Hepatocyte (in vitro differentiated cells): ENCODE results near the gene PTPRD. TPM values are rescaled to one million over a fixed set of nuclear protein-coding genes. Genes with fewer than 3 reads are reported as not detected.

Experiments
- DNase-seq: peaks from one replicate; pipeline ENCODE4 v3.0.0-alpha.2; 2016; ENCODE audit warnings: low spot score
- H2AFZ ChIP-seq: fragments of 200-600 bp; sonication (generic); 2 replicates; pipeline ENCODE4 v1.6.0; 2016; ENCODE audit warnings: antibody characterized with exemption, mild to moderate bottlenecking
- H3K27ac ChIP-seq: fragments of 200-600 bp; sonication (generic); 2 replicates; pipeline ENCODE4 v1.5.1; 2016; ENCODE audit warnings: mild to moderate bottlenecking
- H3K27me3 ChIP-seq: fragments of 200-600 bp; sonication (generic); 2 replicates; pipeline ENCODE4 v1.6.1; 2016
- H3K36me3 ChIP-seq: fragments of 200-600 bp; sonication (generic); replicated peaks from 2 replicates; pipeline ENCODE4 v1.5.1; 2016; ENCODE audit warnings: low read depth; ENCODE audit not compliant: insufficient read depth
- H3K4me1 ChIP-seq: fragments of 200-600 bp; sonication (generic); 2 replicates; pipeline ENCODE4 v1.5.1; 2016; ENCODE audit warnings: mild to moderate bottlenecking, moderate library complexity; ENCODE audit not compliant: insufficient read depth
- H3K4me2 ChIP-seq: fragments of 200-600 bp; sonication (generic); 2 replicates; pipeline ENCODE4 v1.6.0; 2016
- H3K4me3 ChIP-seq: fragments of 200-600 bp; sonication (generic); 2 replicates; pipeline ENCODE4 v1.5.1; 2016; ENCODE audit warnings: mild to moderate bottlenecking
- H3K79me2 ChIP-seq: fragments of 200-600 bp; sonication (generic); 2 replicates; pipeline ENCODE4 v1.6.0; 2017; ENCODE audit warnings: mild to moderate bottlenecking
- H3K9me2 ChIP-seq: fragments of 200-600 bp; sonication (generic); replicated peaks from 2 replicates; pipeline ENCODE4 v1.6.0; 2017; ENCODE audit warnings: mild to moderate bottlenecking; ENCODE audit not compliant: insufficient read depth
- H3K9me3 ChIP-seq: fragments of 200-600 bp; sonication (generic); 2 replicates; pipeline ENCODE4 v1.5.1; 2016; ENCODE audit warnings: low read depth, mild to moderate bottlenecking
- H4K20me1 ChIP-seq: fragments of 200-600 bp; sonication (generic); 2 replicates; pipeline ENCODE4 v1.6.0; 2016; ENCODE audit warnings: mild to moderate bottlenecking; ENCODE audit not compliant: insufficient read depth, poor library complexity, severe bottlenecking
- CTCF ChIP-seq: fragments of 200-600 bp; sonication (generic); IDR thresholded peaks from 2 replicates; pipeline ENCODE4 v1.5.1; 2016; ENCODE audit warnings: antibody characterized with exemption, mild to moderate bottlenecking; ENCODE audit not compliant: poor library complexity
- EZH2 ChIP-seq: fragments of 200-600 bp; sonication (generic); IDR thresholded peaks from 2 replicates; pipeline ENCODE4 v1.6.1; 2016; ENCODE audit warnings: antibody characterized with exemption, mild to moderate bottlenecking, borderline replicate concordance
- EZH2phosphoT487 ChIP-seq: fragments of 200-600 bp; sonication (generic); IDR thresholded peaks from one replicate; pipeline ENCODE4 v1.6.1; 2018; ENCODE audit warnings: antibody characterized with exemption, mild to moderate bottlenecking, low read depth, moderate library complexity; ENCODE audit not compliant: unreplicated experiment, severe bottlenecking
- WGBS: methylation state at CpG from one replicate; pipeline ENCODE4 v1.1.6; 2016; ENCODE audit warnings: low lambda C conversion rate; ENCODE audit errors: missing lambda C conversion rate; 5-methylcytosine and 5-hydroxymethylcytosine counted together
- polyA plus RNA-seq: library from polyadenylated mRNA; unstranded; fragments of >200 nt; fragmentation: Nextera tagmentation; extraction: Ambion mirVana; gene quantifications from 2 replicates; pipeline ENCODE4 v1.2.1, GENCODE V29; 2016
- total RNA-seq: library from RNA; depleted of rRNA; stranded (reverse); fragments of >200 nt; gene quantifications from 2 replicates; pipeline ENCODE4 v1.2.3, GENCODE V29; 2014

The PTPRD gene
- total and polyA plus RNA-seq, 2 experiments from 2014 or later, result 6.5 to 77.6 TPM

GRCh38 chr9:8649160-8649559 is 1963.6 kb downstream of the PTPRD start:
- no peaks in the 10 kb centered on the region for H3K4me1 ChIP-seq
- no peaks in the 10 kb centered on the region for H3K27me3 ChIP-seq
- H3K79me2 ChIP-seq, result no peaks in the 10 kb centered on the region
- no peaks in the 10 kb centered on the region for H4K20me1 ChIP-seq
- no peak overlapping the region for H3K4me3 ChIP-seq
- H2AFZ ChIP-seq, result no peak overlapping the region
- H3K9me3 ChIP-seq, result no peaks in the 10 kb centered on the region
- H3K27ac ChIP-seq, result no peak overlapping the region
- TF ChIP-seq CTCF (no peak), EZH2phosphoT487 (no peak), EZH2 (no peak)
- H3K4me2 ChIP-seq, result no peak overlapping the region
- H3K9me2 ChIP-seq, result no peaks in the 10 kb centered on the region
- WGBS, result 87% methylated on average over 2 of the region's 2 CpGs
- DNase-seq, result no peak
- H3K36me3 ChIP-seq, result no peaks in the 10 kb centered on the region

GRCh38 chr9:8648271-8648845 is 1964.4 kb downstream of the PTPRD start:
- Histone ChIP-seq H3K27me3 (no peaks in the 10 kb centered on the region), H3K36me3 (no peaks in the 10 kb centered on the region), H3K9me2 (no peaks in the 10 kb centered on the region), H4K20me1 (no peaks in the 10 kb centered on the region), H3K4me2 (no peak overlapping the region), H3K4me1 (no peaks in the 10 kb centered on the region), H3K79me2 (no peaks in the 10 kb centered on the region), H2AFZ (no peak overlapping the region), H3K4me3 (no peak overlapping the region), H3K9me3 (no peaks in the 10 kb centered on the region), H3K27ac (no peak overlapping the region)
- DNase-seq, result no peak
- TF ChIP-seq CTCF (no peak), EZH2phosphoT487 (no peak), EZH2 (no peak)
- 92% methylated on average over 2 of the region's 2 CpGs for WGBS

GRCh38 chr9:8647824-8648223 is 1965.0 kb downstream of the PTPRD start:
- H3K9me3 ChIP-seq, result no peaks in the 10 kb centered on the region
- no peak overlapping the region for H2AFZ ChIP-seq
- no peaks in the 10 kb centered on the region for H4K20me1 ChIP-seq
- no peak for DNase-seq
- H3K4me2 ChIP-seq, result no peak overlapping the region
- TF ChIP-seq CTCF (no peak), EZH2phosphoT487 (no peak), EZH2 (no peak)
- WGBS, result 92% methylated on average over 6 of the region's 6 CpGs
- H3K27ac ChIP-seq, result no peak overlapping the region
- no peaks in the 10 kb centered on the region for H3K79me2 ChIP-seq
- no peaks in the 10 kb centered on the region for H3K36me3 ChIP-seq
- H3K9me2 ChIP-seq, result no peaks in the 10 kb centered on the region
- no peaks in the 10 kb centered on the region for H3K4me1 ChIP-seq
- no peak overlapping the region for H3K4me3 ChIP-seq
- no peaks in the 10 kb centered on the region for H3K27me3 ChIP-seq
